Astrocyte (in vitro differentiated cells and primary cell): ENCODE measurements around the gene PPP1R15A. TPM values are rescaled to one million over a fixed set of nuclear protein-coding genes. Genes with fewer than 3 reads are reported as not detected.
A peak's percentile ranks its signal among the peaks of the same experiment; 100 is the strongest.
"Not testable (repeated sequence)": the region's sequence is repeated elsewhere in the genome, so short reads cannot be mapped to it uniquely, and the experiment has no call there.

ENCODE experiments used
- DNase-seq: peaks from one replicate; pipeline ENCODE4 v3.0.0-alpha.2; 2010; ENCODE audit warnings: low read depth
- FAIRE-seq: peaks from 2 replicates; lab custom pipeline; 2011; peaks lifted over from hg19 to GRCh38; lab: Jason Lieb, UNC
- H2AFZ ChIP-seq: 2 replicates; pipeline ENCODE4 v1.6.0; 2012; ENCODE audit warnings: low read depth, low read length, inconsistent platforms
- H3K27ac ChIP-seq: 2 replicates; pipeline ENCODE4 v1.5.1; 2011; ENCODE audit warnings: low read depth, low read length, inconsistent platforms
- H3K27me3 ChIP-seq: 2 replicates; pipeline ENCODE4 v1.6.0; 2011; ENCODE audit warnings: low read length, inconsistent platforms; ENCODE audit not compliant: insufficient read depth
- H3K36me3 ChIP-seq: 2 replicates; pipeline ENCODE4 v1.5.1; 2011; ENCODE audit warnings: low read length, inconsistent platforms; ENCODE audit not compliant: insufficient read depth
- H3K4me1 ChIP-seq: 2 replicates; pipeline ENCODE4 v1.5.1; 2011; ENCODE audit warnings: low read length, inconsistent platforms; ENCODE audit not compliant: insufficient read depth
- H3K4me2 ChIP-seq: 2 replicates; pipeline ENCODE4 v1.6.0; 2012; ENCODE audit warnings: low read length, inconsistent platforms
- H3K4me3 ChIP-seq: 2 replicates; pipeline ENCODE4 v1.5.1; 2011; ENCODE audit warnings: low read depth, mild to moderate bottlenecking, low read length, inconsistent platforms; ENCODE audit not compliant: insufficient read depth
- H3K79me2 ChIP-seq: 2 replicates; pipeline ENCODE4 v1.6.0; 2012; ENCODE audit warnings: mild to moderate bottlenecking, low read length, inconsistent platforms; ENCODE audit not compliant: insufficient read depth
- H3K9ac ChIP-seq: 2 replicates; pipeline ENCODE4 v1.6.0; 2012; ENCODE audit warnings: mild to moderate bottlenecking, low read length, inconsistent platforms
- H3K9me3 ChIP-seq: 2 replicates; pipeline ENCODE4 v1.5.1; 2012; ENCODE audit warnings: low read depth, mild to moderate bottlenecking, low read length, inconsistent platforms; ENCODE audit not compliant: insufficient read depth
- H4K20me1 ChIP-seq: 2 replicates; pipeline ENCODE4 v1.6.0; 2012; ENCODE audit warnings: low read length, inconsistent platforms; ENCODE audit not compliant: insufficient read depth
- H3K27ac Mint-ChIP-seq: one replicate; pipeline ENCODE4 v1.8.0; 2021; ENCODE audit warnings: mild to moderate bottlenecking, mixed read lengths; ENCODE audit not compliant: unreplicated experiment
- H3K27me3 Mint-ChIP-seq: one replicate; pipeline ENCODE4 v1.8.0; 2021; ENCODE audit warnings: low read depth, mixed read lengths; ENCODE audit not compliant: unreplicated experiment
- H3K36me3 Mint-ChIP-seq: one replicate; pipeline ENCODE4 v1.8.0; 2021; ENCODE audit warnings: low read depth, mixed read lengths; ENCODE audit not compliant: unreplicated experiment
- H3K4me1 Mint-ChIP-seq: one replicate; pipeline ENCODE4 v1.8.0; 2021; ENCODE audit warnings: low read depth, mixed read lengths; ENCODE audit not compliant: unreplicated experiment
- H3K4me3 Mint-ChIP-seq: one replicate; pipeline ENCODE4 v1.8.0; 2021; ENCODE audit warnings: mild to moderate bottlenecking, moderate library complexity, mixed read lengths; ENCODE audit not compliant: unreplicated experiment
- H3K9me3 Mint-ChIP-seq: one replicate; pipeline ENCODE4 v1.8.0; 2021; ENCODE audit warnings: mild to moderate bottlenecking, mixed read lengths; ENCODE audit not compliant: unreplicated experiment
- CTCF ChIP-seq: IDR thresholded peaks from 2 replicates; pipeline ENCODE4 v1.5.1; 2011; ENCODE audit warnings: low read depth, mild to moderate bottlenecking, inconsistent platforms, low read length, moderate library complexity; ENCODE audit not compliant: insufficient read depth
- EZH2 ChIP-seq: IDR thresholded peaks from 2 replicates; pipeline ENCODE4 v1.6.1; 2012; ENCODE audit warnings: mild to moderate bottlenecking, low read length, inconsistent platforms; ENCODE audit not compliant: insufficient read depth
- total RNA-seq: library from RNA; stranded (reverse); gene quantifications from 2 replicates; pipeline ENCODE4 v1.2.1, GENCODE V29; 2021

Gene PPP1R15A
- total RNA-seq, 1 donor from 2014 or later: 53.2 TPM

- Mint-ChIP-seq H3K4me3 (peak overlapping the region; percentile 99), H3K27me3 (no peaks in the 10 kb centered on the region), H3K27ac (peak overlapping the region; percentile 100), H3K9me3 (no peaks in the 10 kb centered on the region), H3K36me3 (peaks cover 29% of the 10 kb centered on the region), H3K4me1 (peaks cover 28% of the 10 kb centered on the region)
- Histone ChIP-seq H3K27ac (peak overlapping the region; percentile 99), H3K79me2 (peaks cover 52% of the 10 kb centered on the region), H3K4me3 (peak overlapping the region; percentile 94), H3K4me1 (peaks cover 23% of the 10 kb centered on the region), H2AFZ (no peak overlapping the region), H3K9ac (peak overlapping the region; percentile 99), H3K36me3 (peaks cover 35% of the 10 kb centered on the region), H3K9me3 (no peaks in the 10 kb centered on the region), H3K4me2 (peak overlapping the region; percentile 91), H4K20me1 (peaks cover 60% of the 10 kb centered on the region), H3K27me3 (no peaks in the 10 kb centered on the region)
- no peak for FAIRE-seq
- no peak for TF ChIP-seq CTCF
- no peak for TF ChIP-seq EZH2
- peak; percentile 66 for DNase-seq
Measured at GRCh38 chr19:48874303-48875135, 2.3 kb downstream of the PPP1R15A start.

- Histone ChIP-seq H3K36me3 (peaks cover 35% of the 10 kb centered on the region), H3K9ac (peak overlapping the region; percentile 99), H3K4me1 (peaks cover 23% of the 10 kb centered on the region), H3K4me2 (peak overlapping the region; percentile 91), H3K27ac (peak overlapping the region; percentile 99), H3K79me2 (peaks cover 52% of the 10 kb centered on the region), H3K4me3 (peak overlapping the region; percentile 94), H4K20me1 (peaks cover 63% of the 10 kb centered on the region)
- H3K9me3 ChIP-seq, H3K27me3 ChIP-seq, H2AFZ ChIP-seq, H3K9me3 Mint-ChIP-seq, FAIRE-seq, H3K27me3 Mint-ChIP-seq, DNase-seq: not testable (repeated sequence)
- peak overlapping the region; percentile 99 for H3K4me3 Mint-ChIP-seq
- H3K27ac Mint-ChIP-seq: peak overlapping the region; percentile 80
- H3K4me1 Mint-ChIP-seq: peaks cover 28% of the 10 kb centered on the region
- H3K36me3 Mint-ChIP-seq: peaks cover 29% of the 10 kb centered on the region
Measured at GRCh38 chr19:48876043-48876981, 4.1 kb downstream of the PPP1R15A start.

GRCh38 chr19:48877855-48878195 is 5.6 kb downstream of the PPP1R15A start:
- H3K9ac ChIP-seq: no peak overlapping the region
- no peak overlapping the region for H2AFZ ChIP-seq
- H3K4me3 Mint-ChIP-seq: no peak overlapping the region
- H3K4me3 ChIP-seq: no peak overlapping the region
- no peak for TF ChIP-seq CTCF
- TF ChIP-seq EZH2: no peak
- H3K4me2 ChIP-seq: no peak overlapping the region
- H3K9me3 Mint-ChIP-seq: peaks cover 5% of the 10 kb centered on the region
- H4K20me1 ChIP-seq: peaks cover 59% of the 10 kb centered on the region
- no peaks in the 10 kb centered on the region for H3K9me3 ChIP-seq
- peaks cover 46% of the 10 kb centered on the region for H3K79me2 ChIP-seq
- H3K4me1 Mint-ChIP-seq: peaks cover 28% of the 10 kb centered on the region
- no peaks in the 10 kb centered on the region for H3K27me3 Mint-ChIP-seq
- H3K27ac ChIP-seq: peak overlapping the region; percentile 18
- no peaks in the 10 kb centered on the region for H3K27me3 ChIP-seq
- no peak overlapping the region for H3K27ac Mint-ChIP-seq
- peaks cover 32% of the 10 kb centered on the region for H3K36me3 Mint-ChIP-seq
- no peak for FAIRE-seq
- no peak for DNase-seq
- peaks cover 35% of the 10 kb centered on the region for H3K36me3 ChIP-seq
- peaks cover 23% of the 10 kb centered on the region for H3K4me1 ChIP-seq
